KMS-11 (cell line): Measurements from ENCODE around the gene BBOF1.
"Not testable (repeated sequence)": the region's sequence is repeated elsewhere in the genome, so short reads cannot be mapped to it uniquely, and the experiment has no call there.

ENCODE experiments used
- H2AFZ ChIP-seq: fragments of 200-600 bp; sonication (generic); 2 replicates; pipeline ENCODE4 v1.6.1; 2016; ENCODE audit warnings: antibody characterized with exemption, mixed run types, low read depth
- H3K27ac ChIP-seq: fragments of 200-600 bp; sonication (generic); 2 replicates; pipeline ENCODE4 v1.6.1; 2016; ENCODE audit warnings: mild to moderate bottlenecking, mixed run types
- H3K27me3 ChIP-seq: fragments of 200-600 bp; sonication (generic); 2 replicates; pipeline ENCODE4 v1.6.1; 2017; ENCODE audit warnings: mild to moderate bottlenecking, low read depth, mixed run types, moderate library complexity; ENCODE audit not compliant: insufficient read depth
- H3K36me3 ChIP-seq: fragments of 200-600 bp; sonication (generic); 2 replicates; pipeline ENCODE4 v1.6.1; 2017; ENCODE audit warnings: mild to moderate bottlenecking, mixed run types; ENCODE audit not compliant: insufficient read depth
- H3K4me1 ChIP-seq: fragments of 200-600 bp; sonication (generic); 2 replicates; pipeline ENCODE4 v1.6.1; 2016; ENCODE audit warnings: mild to moderate bottlenecking, low read depth, mixed run types; ENCODE audit not compliant: poor library complexity, severe bottlenecking
- H3K4me2 ChIP-seq: fragments of 200-600 bp; sonication (generic); 2 replicates; pipeline ENCODE4 v1.7.0; 2016; ENCODE audit warnings: mild to moderate bottlenecking, mixed run types
- H3K4me3 ChIP-seq: fragments of 200-600 bp; sonication (generic); IDR thresholded peaks from 2 replicates; pipeline ENCODE4 v1.6.1; 2017; ENCODE audit warnings: low read depth, low read length, mixed read lengths; ENCODE audit not compliant: insufficient read depth
- H3K79me2 ChIP-seq: fragments of 200-600 bp; sonication (generic); 2 replicates; pipeline ENCODE4 v1.6.1; 2016; ENCODE audit warnings: low read depth, mixed run types; ENCODE audit not compliant: insufficient read depth
- H3K9ac ChIP-seq: fragments of 200-600 bp; sonication (generic); 2 replicates; pipeline ENCODE4 v1.6.1; 2016; ENCODE audit warnings: mild to moderate bottlenecking, mixed run types
- H4K20me1 ChIP-seq: fragments of 200-600 bp; sonication (generic); 2 replicates; pipeline ENCODE4 v1.6.1; 2016; ENCODE audit warnings: mild to moderate bottlenecking, mixed run types; ENCODE audit not compliant: insufficient read depth
- TF ChIP-seq, protein P1 (sequence below): fragments of 200-600 bp; sonication (generic); conservative IDR thresholded peaks from 2 replicates; pipeline ENCODE4 v1.6.1; 2017; ENCODE audit warnings: low read depth, mild to moderate bottlenecking, antibody characterized with exemption, low read length, moderate library complexity, mixed read lengths

The BBOF1 gene

DNA sequence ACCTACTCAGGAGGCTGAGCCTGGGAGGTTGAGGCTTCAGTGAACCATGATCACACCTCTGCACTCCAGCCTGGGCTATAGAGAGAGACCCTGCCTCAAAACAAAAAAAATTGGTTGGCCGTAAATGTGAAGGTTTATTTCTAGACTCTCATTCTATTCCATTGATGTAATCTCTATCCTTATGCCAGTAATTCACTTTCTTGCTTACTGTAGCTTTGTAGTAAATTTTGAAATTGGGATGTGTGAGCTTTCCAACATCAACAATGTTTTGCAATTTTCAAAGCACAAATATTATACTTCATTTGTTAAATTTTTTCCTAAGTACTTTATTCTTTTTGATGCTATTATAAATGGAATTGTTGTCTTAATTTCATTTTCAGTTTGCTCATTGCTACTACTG is 90.2 kb downstream of the BBOF1 start:
- TF ChIP-seq, protein P1, sequence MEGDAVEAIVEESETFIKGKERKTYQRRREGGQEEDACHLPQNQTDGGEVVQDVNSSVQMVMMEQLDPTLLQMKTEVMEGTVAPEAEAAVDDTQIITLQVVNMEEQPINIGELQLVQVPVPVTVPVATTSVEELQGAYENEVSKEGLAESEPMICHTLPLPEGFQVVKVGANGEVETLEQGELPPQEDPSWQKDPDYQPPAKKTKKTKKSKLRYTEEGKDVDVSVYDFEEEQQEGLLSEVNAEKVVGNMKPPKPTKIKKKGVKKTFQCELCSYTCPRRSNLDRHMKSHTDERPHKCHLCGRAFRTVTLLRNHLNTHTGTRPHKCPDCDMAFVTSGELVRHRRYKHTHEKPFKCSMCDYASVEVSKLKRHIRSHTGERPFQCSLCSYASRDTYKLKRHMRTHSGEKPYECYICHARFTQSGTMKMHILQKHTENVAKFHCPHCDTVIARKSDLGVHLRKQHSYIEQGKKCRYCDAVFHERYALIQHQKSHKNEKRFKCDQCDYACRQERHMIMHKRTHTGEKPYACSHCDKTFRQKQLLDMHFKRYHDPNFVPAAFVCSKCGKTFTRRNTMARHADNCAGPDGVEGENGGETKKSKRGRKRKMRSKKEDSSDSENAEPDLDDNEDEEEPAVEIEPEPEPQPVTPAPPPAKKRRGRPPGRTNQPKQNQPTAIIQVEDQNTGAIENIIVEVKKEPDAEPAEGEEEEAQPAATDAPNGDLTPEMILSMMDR, result no peak
- Histone ChIP-seq H3K4me3 (no peak overlapping the region), H3K27me3 (no peaks in the 10 kb centered on the region), H2AFZ (no peak overlapping the region), H3K79me2 (no peaks in the 10 kb centered on the region), H4K20me1 (no peaks in the 10 kb centered on the region), H3K9ac (no peak overlapping the region), H3K36me3 (no peaks in the 10 kb centered on the region), H3K4me1 (no peaks in the 10 kb centered on the region), H3K4me2 (no peak overlapping the region), H3K27ac (no peak overlapping the region)

DNA sequence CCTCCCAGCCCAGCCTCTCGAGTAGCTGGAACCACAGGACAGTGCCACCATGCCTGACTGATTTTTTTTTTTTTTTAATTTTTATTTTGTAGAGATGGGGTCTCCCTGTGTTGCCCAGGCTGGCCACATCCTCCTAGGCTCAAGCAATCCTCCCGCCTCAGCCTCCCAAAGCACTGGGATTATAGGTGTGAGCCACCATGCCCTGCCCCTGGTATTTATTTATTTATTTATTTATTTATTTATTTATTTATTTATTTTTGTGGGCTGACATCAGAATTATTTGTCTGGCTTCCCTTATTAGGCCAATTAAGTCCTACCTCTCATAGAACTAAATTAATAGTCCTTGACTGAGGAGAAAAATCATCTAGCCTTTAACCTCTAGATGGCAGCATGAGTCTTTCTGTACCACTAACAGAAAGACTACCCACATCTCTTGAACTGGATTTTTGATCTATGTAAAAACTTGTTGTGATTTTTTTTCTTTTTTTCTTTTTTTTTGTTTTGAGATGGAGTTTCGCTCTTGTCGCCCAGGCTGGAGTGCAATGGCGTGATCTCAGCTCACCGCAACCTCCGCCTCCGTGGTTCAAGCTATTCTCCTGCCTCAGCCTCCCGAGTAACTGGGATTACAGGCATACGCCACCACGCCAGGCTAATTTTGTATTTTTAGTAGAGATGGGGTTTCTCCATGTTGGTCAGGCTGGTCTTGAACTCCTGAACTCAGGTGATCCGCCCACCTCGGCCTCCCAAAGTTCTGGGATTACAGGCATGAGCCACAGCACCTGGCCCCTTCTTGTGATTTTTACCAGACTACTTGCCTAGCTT is 92.5 kb downstream of the BBOF1 start:
- not testable (repeated sequence) for H3K9ac ChIP-seq, H3K4me2 ChIP-seq, H3K79me2 ChIP-seq, H3K36me3 ChIP-seq, H2AFZ ChIP-seq, H3K27ac ChIP-seq, H3K4me3 ChIP-seq, H4K20me1 ChIP-seq, H3K27me3 ChIP-seq, H3K4me1 ChIP-seq
- TF ChIP-seq, protein P1, result peak; percentile 53
